K562 (cell line): ENCODE results near the gene MICAL2. TPM values are rescaled to one million over a fixed set of nuclear protein-coding genes. Genes with fewer than 3 reads are reported as not detected.

Source experiments
- ATAC-seq: fragments of 200-7000 bp; cut with Tn5 transposase; 3 replicates; pipeline ENCODE4 v1.9.1; 2020; ENCODE audit warnings: moderate library complexity
- BruUV-seq: library from RNA; stranded (reverse); fragments of 400-500 nt; replicated peaks from 2 replicates; lab custom pipeline; 2021; lab: Mats Ljungman, UMichigan
- CTCF ChIA-PET: fragments of 300-600 bp; formaldehyde crosslinking; extraction: SDS; loops from one replicate; lab custom pipeline; 2021; ENCODE audit warnings: low intra/inter-chr PET ratio; lab: Yijun Ruan, JAX
- POLR2A ChIA-PET: fragments of 300-600, 350-650 bp; sonication (Branson Sonifier 250); formaldehyde crosslinking; extraction: SDS; loops from one replicate; lab custom pipeline; 2021; ENCODE audit warnings: antibody characterized with exemption, inconsistent platforms; lab: Yijun Ruan, JAX
- DNase-seq, 4 experiments: peaks; one replicate each; pipeline versions ENCODE4 v3.0.0 to v3.0.0-alpha.2; 2011 to 2018; ENCODE audit warnings: low spot score in 3 of 4, mixed read lengths in 3 of 4; ENCODE audit errors: extremely low read depth in 1 of 4
- FAIRE-seq: peaks from 2 replicates; lab custom pipeline; 2011; peaks lifted over from hg19 to GRCh38; lab: Jason Lieb, UNC
- H2AFZ ChIP-seq: 2 replicates; pipeline ENCODE4 v1.6.0; 2011; ENCODE audit warnings: low read depth, low read length, control low read depth, inconsistent platforms
- H3K27ac ChIP-seq: fragments of 200-600 bp; 3 replicates; pipeline ENCODE4 v1.8.0; 2011; ENCODE audit warnings: low read depth, mild to moderate bottlenecking, control low read depth, inconsistent platforms, low read length, moderate library complexity, mixed read lengths; ENCODE audit errors: extremely low read depth
- H3K27me3 ChIP-seq, 2 experiments: fragments of 300-600 bp in 1 of 2; 2 replicates in 1 of 2; 3 replicates in 1 of 2; pipeline versions ENCODE4 v1.6.0 to v1.8.0; 2011; ENCODE audit warnings: inconsistent platforms in 2 of 2, low read length in 2 of 2, mild to moderate bottlenecking in 1 of 2, mixed read lengths in 1 of 2, moderate library complexity in 1 of 2; ENCODE audit not compliant: control insufficient read depth in 2 of 2, insufficient read depth in 2 of 2
- H3K36me3 ChIP-seq: fragments of 300-600 bp; 3 replicates; pipeline ENCODE4 v1.8.0; 2011; ENCODE audit warnings: mild to moderate bottlenecking, low read length, inconsistent platforms; ENCODE audit not compliant: control insufficient read depth, insufficient read depth
- H3K4me1 ChIP-seq, 2 experiments: fragments of 200-600 bp in 1 of 2; replicated peaks in 1 of 2; 2 replicates in 1 of 2; 3 replicates in 1 of 2; pipeline versions ENCODE4 v1.5.1 to v1.8.0; 2011; ENCODE audit warnings: inconsistent platforms in 2 of 2, low read length in 2 of 2, mild to moderate bottlenecking in 1 of 2, mixed read lengths in 1 of 2, moderate library complexity in 1 of 2; ENCODE audit not compliant: control insufficient read depth in 2 of 2, insufficient read depth in 2 of 2
- H3K4me2 ChIP-seq: 2 replicates; pipeline ENCODE4 v1.6.1; 2011; ENCODE audit warnings: low read length, control low read depth, inconsistent platforms, mixed read lengths; ENCODE audit not compliant: insufficient read depth
- H3K4me3 ChIP-seq: fragments of 200-600 bp; sonication (generic), shearing (Covaris generic); 2 replicates; pipeline ENCODE4 v1.5.1; 2016; ENCODE audit warnings: control low read depth, inconsistent platforms
- H3K79me2 ChIP-seq: fragments of 200-600 bp; 3 replicates; pipeline ENCODE4 v1.8.0; 2011; ENCODE audit warnings: low read length, inconsistent platforms; ENCODE audit not compliant: control insufficient read depth, insufficient read depth
- H3K9ac ChIP-seq, 2 experiments: 2 replicates each; pipeline versions ENCODE4 v1.6.0 to v1.6.1; 2011; ENCODE audit warnings: low read depth in 2 of 2, low read length in 2 of 2, control low read depth in 1 of 2, inconsistent platforms in 1 of 2, mild to moderate bottlenecking in 1 of 2, mixed read lengths in 1 of 2; ENCODE audit not compliant: insufficient read depth in 1 of 2
- H3K9me1 ChIP-seq: one replicate; pipeline ENCODE4 v1.6.0; 2011; ENCODE audit warnings: inconsistent platforms, mild to moderate bottlenecking, low read length, moderate library complexity; ENCODE audit not compliant: control insufficient read depth, insufficient read depth
- H3K9me3 ChIP-seq: replicated peaks from 2 replicates; pipeline ENCODE4 v1.5.1; 2011; ENCODE audit warnings: low read depth, low read length, inconsistent platforms; ENCODE audit not compliant: control insufficient read depth, insufficient read depth
- H4K20me1 ChIP-seq: replicated peaks from 2 replicates; pipeline ENCODE4 v1.6.1; 2011; ENCODE audit warnings: low read length, inconsistent platforms, mixed read lengths; ENCODE audit not compliant: control insufficient read depth, insufficient read depth
- CTCF ChIP-seq, 3 experiments: IDR thresholded peaks in 2 of 3; conservative IDR thresholded peaks in 1 of 3; 2 replicates each; pipeline ENCODE4 v1.5.1; 2011 to 2012; ENCODE audit warnings: low read length in 3 of 3, mild to moderate bottlenecking in 3 of 3, control low read depth in 2 of 3, improper control_type of control experiment in 1 of 3, inconsistent platforms in 1 of 3, low read depth in 1 of 3, mixed read lengths in 1 of 3, moderate library complexity in 1 of 3; ENCODE audit not compliant: insufficient read depth in 2 of 3
- CXXC5 ChIP-seq: fragments of 250-450 bp; sonication (Bioruptor Pico); IDR thresholded peaks from 2 replicates; pipeline ENCODE4 v1.8.0; 2022; ENCODE audit warnings: inconsistent platforms, mild to moderate bottlenecking, moderate library complexity
- L3MBTL2 ChIP-seq: fragments of 450-650 bp; IDR thresholded peaks from 2 replicates; pipeline ENCODE4 v1.6.1; 2016; ENCODE audit warnings: mild to moderate bottlenecking, moderate library complexity
- NCOA1 ChIP-seq: fragments of 450-650 bp; IDR thresholded peaks from 2 replicates; pipeline ENCODE4 v1.6.1; 2016; ENCODE audit warnings: low read depth
- PRPF4 ChIP-seq: fragments of 200-400 bp; formaldehyde crosslinking; IDR thresholded peaks from one replicate; pipeline ENCODE4 v1.6.1; 2017; ENCODE audit warnings: low read length, low read depth, mild to moderate bottlenecking; ENCODE audit not compliant: insufficient read depth, poor library complexity, severe bottlenecking
- RAD21 ChIP-seq, 2 experiments: fragments of 250-450 bp in 1 of 2; fragments of 450-650 bp in 1 of 2; sonication (Bioruptor Pico) in 1 of 2; formaldehyde crosslinking in 1 of 2; IDR thresholded peaks in 1 of 2; conservative IDR thresholded peaks in 1 of 2; 2 replicates each; pipeline versions ENCODE4 v1.4.0 to v1.8.0; 2020 to 2022; ENCODE audit warnings: mild to moderate bottlenecking in 2 of 2, moderate library complexity in 1 of 2
- REST ChIP-seq, 2 experiments: fragments of 450-650 bp; formaldehyde crosslinking in 1 of 2; IDR thresholded peaks; 2 replicates each; pipeline versions ENCODE4 v1.4.0 to v1.6.1; 2014 to 2020; ENCODE audit warnings: mild to moderate bottlenecking in 2 of 2, borderline replicate concordance in 1 of 2, low read depth in 1 of 2
- SETDB1 ChIP-seq: IDR thresholded peaks from one replicate; pipeline ENCODE4 v1.6.1; 2012; ENCODE audit warnings: low read length, control low read depth, inconsistent platforms
- SRSF3 ChIP-seq: fragments of 200-400 bp; formaldehyde crosslinking; IDR thresholded peaks from 2 replicates; pipeline ENCODE4 v1.6.1; 2016; ENCODE audit warnings: mild to moderate bottlenecking, low read length, moderate library complexity; ENCODE audit not compliant: insufficient read depth
- ZNF717 ChIP-seq: fragments of 250-450 bp; sonication (Bioruptor Pico); IDR thresholded peaks from 2 replicates; pipeline ENCODE4 v1.5.0; 2021
- WGBS: fragments of 100-300 bp; shearing (Covaris generic); methylation state at CpG from one replicate; pipeline ENCODE4 v1.1.6; 2016; ENCODE audit warnings: low coverage, mixed read lengths; ENCODE audit not compliant: insufficient coverage; ENCODE audit errors: missing lambda C conversion rate; 5-methylcytosine and 5-hydroxymethylcytosine counted together
- in situ Hi-C: fragments of 300-500 bp; cut with MboI; formaldehyde crosslinking; loops from 4 replicates; pipeline ENCODE4 v1.15.0; 2018; ENCODE audit warnings: inconsistent platforms, mixed read lengths
- intact Hi-C: fragments of 100-400 bp; cut with micrococcal nuclease; formaldehyde crosslinking; loops from 2 replicates; pipeline ENCODE4 v1.14.2; 2022
- polyA plus RNA-seq, 8 experiments: library from polyadenylated mRNA; depleted of rRNA in 4 of 8; stranded (reverse) in 5 of 8; unstranded in 3 of 8; fragments of >200 nt; fragmentation: Nextera tagmentation in 2 of 8; fragmentation: Illumina TruSeq in 1 of 8; extraction: Ambion mirVana in 2 of 8; extraction: Trizol in 1 of 8; gene quantifications; 2 replicates each; pipeline versions ENCODE4 v1.2.1 to v1.2.3, GENCODE V29; 2011 to 2014; ENCODE audit warnings: inconsistent platforms in 1 of 8, missing spikeins in 1 of 8
- total RNA-seq, 7 experiments: library from RNA; depleted of rRNA in 6 of 7; stranded (reverse); fragments of >200 nt in 6 of 7; fragmentation: Illumina TruSeq in 2 of 7; extraction: Trizol in 2 of 7; gene quantifications; 2 replicates each; pipeline versions ENCODE4 v1.2.1 to v1.2.3, GENCODE V29; 2011 to 2021; ENCODE audit warnings: low replicate concordance in 1 of 7

Gene MICAL2
- total and polyA plus RNA-seq, 9 of the 15 experiments (the other 6 are each of a cell fraction or from before 2014, with no cell fraction given), result 4.7 to 64.2 (median 33.6) TPM

GRCh38 chr11:12122083-12122482 lies 11.7 kb downstream of the MICAL2 start:
- FAIRE-seq (no peak), DNase-seq (peak in 2 of 4 experiments; percentile 50 to 53)
- POLR2A ChIA-PET, result interaction anchor here (0.6 to 1.4 kb wide), 4 partner anchors 15 to 70 kb away, joined by 3 to 4 read pairs (median 4); no protein-coding TSS in a partner anchor
- H3K4me1 ChIP-seq, result peaks cover 61 to 77% of the 10 kb centered on the region in 2 experiments
- no peak overlapping the region for H3K4me2 ChIP-seq
- intact Hi-C loops, result no loop called here
- H4K20me1 ChIP-seq, result no peaks in the 10 kb centered on the region
- no peak overlapping the region for H3K27ac ChIP-seq
- TF ChIP-seq RAD21 (CRISPR knock-in tag; conservative IDR thresholded peaks at IDR 0.05 in 1 of 2, IDR thresholded peaks at IDR 0.05 in 1 of 2) (peak in 1 of 2 experiments; percentile 65; a peak in 3 of 4 replicates), PRPF4 (no peak), NCOA1 (no peak), CTCF (IDR thresholded peaks at IDR 0.05 in 2 of 3, conservative IDR thresholded peaks at IDR 0.05 in 1 of 3; ENCODE audit: insufficient read depth in 2 of 3, low read depth in 1 of 3, low read length in 3 of 3) (peak; percentile 48 to 61 (median 58); a peak in 5 of 6 replicates), REST (IDR thresholded peaks at IDR 0.05; ENCODE audit: borderline replicate concordance) (peak; percentile 9; the same call in 1 of the 2 replicates), REST (CRISPR knock-in tag; IDR thresholded peaks at IDR 0.05; ENCODE audit: low read depth) (no peak), ZNF717 (CRISPR knock-in tag) (no peak), SETDB1 (no peak), L3MBTL2 (no peak), CXXC5 (CRISPR knock-in tag) (0 out of 2 replicates have a peak, but pooled peaks have one; percentile 20), SRSF3 (no peak)
- TF ChIP-seq, all 486 proteins: peak for 4
- 79% methylated on average over 6 of the region's 6 CpGs for WGBS
- Histone ChIP-seq H3K9ac (no peak overlapping the region), H3K9me1 (peaks cover 3% of the 10 kb centered on the region), H3K79me2 (peaks cover 45% of the 10 kb centered on the region), H3K9me3 (no peaks in the 10 kb centered on the region), H2AFZ (no peak overlapping the region), H3K36me3 (peaks cover 13% of the 10 kb centered on the region), H3K4me3 (no peak overlapping the region), H3K27me3 (no peaks in the 10 kb centered on the region)
- no TSS peak for BruUV-seq
- CTCF ChIA-PET, result no interaction called here
- ATAC-seq, result peak; percentile 35
- in situ Hi-C loops, result no loop called here
